ENCODE results near the gene SYNPO2.

The SYNPO2 gene

DNA sequence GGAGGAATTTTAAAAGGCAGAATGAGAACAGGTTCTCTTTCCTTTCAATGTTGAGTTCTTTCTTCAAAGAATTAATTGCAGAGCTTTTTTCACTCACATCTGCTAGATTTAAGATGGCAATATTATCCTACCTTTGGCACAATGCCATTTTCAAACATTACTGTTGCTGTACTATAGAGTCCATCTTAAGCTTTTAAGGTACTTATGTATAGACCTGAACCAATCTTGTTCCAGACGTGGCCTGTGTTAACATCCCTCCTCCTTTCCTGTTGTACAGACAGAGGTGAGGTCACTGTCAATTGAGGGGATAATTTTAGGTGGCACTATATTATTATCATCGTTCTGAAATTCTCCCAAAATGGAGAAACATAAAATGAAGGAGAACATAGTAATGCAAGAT is 194.0 kb downstream of the SYNPO2 start:
- DNase-seq (ENCODE audit: low read depth, low spot score) = no peak
- H3K4me3 ChIP-seq (ENCODE audit: low read length) = no peak overlapping the region

- H3K4me3 ChIP-seq (ENCODE audit: low read length) = no peak overlapping the region
- no peak for DNase-seq (ENCODE audit: low read depth, low spot score)
Measured at GRCh38 chr4:119084513-119084912, 195.9 kb downstream of the SYNPO2 start.

DNA sequence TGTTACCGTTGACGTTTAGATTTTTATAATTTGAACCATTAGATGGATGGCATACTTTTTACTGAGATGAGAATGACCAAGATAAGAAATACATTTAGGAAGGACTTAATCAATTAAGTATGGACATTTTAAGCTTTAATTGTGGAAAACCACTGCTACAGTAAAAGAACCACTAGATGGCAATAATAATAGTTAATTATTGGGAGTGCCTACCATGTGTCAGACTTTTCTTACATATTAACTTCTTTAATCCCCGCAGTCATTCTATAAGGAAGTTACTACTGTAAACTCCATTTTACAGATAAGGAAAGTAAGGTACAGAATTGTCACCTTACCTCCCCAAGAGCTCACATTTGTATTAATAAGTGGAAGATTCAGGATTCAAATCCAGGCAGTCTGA is 198.5 kb downstream of the SYNPO2 start:
- no peak overlapping the region for H3K4me3 ChIP-seq (ENCODE audit: low read length)
- DNase-seq (ENCODE audit: low read depth, low spot score) = no peak

- DNase-seq (ENCODE audit: low read depth, low spot score) = no peak
Measured at GRCh38 chr4:119087656-119088055, 199.0 kb downstream of the SYNPO2 start.

GRCh38 chr4:119093042-119093827 is 204.6 kb downstream of the SYNPO2 start:
- H3K4me3 ChIP-seq (ENCODE audit: low read length) = no peak overlapping the region
- DNase-seq (ENCODE audit: low read depth, low spot score) = no peak

More at GRCh38 chr4:119087656-119088055, 199.0 kb downstream of the SYNPO2 start:
- H3K4me3 ChIP-seq (ENCODE audit: low read length) = no peak overlapping the region

DNA sequence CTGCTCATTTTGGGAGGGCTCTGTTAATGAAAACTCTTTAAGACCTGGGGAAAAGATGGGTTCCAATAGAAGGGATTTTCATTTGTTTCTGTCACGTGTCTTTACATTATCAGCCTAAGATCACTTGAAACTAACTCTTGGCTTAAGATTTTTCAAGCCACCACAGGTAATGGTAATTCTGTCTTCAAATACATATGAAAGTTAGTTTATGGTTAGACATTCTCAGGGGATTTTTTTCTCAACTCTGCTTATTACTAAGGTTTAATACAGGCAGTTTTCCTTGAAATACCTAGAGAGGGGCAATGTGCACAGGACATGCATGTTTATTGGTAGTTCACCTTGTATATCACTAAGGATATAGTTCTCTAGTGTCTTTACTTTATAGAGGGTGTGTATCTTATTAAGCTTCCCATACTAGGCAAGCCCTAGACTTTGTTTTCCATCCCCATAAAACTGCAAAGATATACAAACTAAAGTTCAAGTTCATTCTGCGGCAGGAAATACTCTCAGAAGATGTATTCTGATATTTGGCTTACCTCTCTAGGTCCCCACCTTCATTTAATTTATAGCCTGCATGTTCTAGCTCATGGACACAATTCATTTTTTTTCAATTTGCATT is 208.7 kb downstream of the SYNPO2 start:
- no peak for DNase-seq (ENCODE audit: low read depth, low spot score)
- no peak overlapping the region for H3K4me3 ChIP-seq (ENCODE audit: low read length)

- H3K4me3 ChIP-seq (ENCODE audit: low read length) = no peak overlapping the region
- DNase-seq (ENCODE audit: low read depth, low spot score) = no peak
Measured at GRCh38 chr4:119098306-119098705, 209.7 kb downstream of the SYNPO2 start.

GRCh38 chr4:119099227-119099810 is 210.7 kb downstream of the SYNPO2 start:
- DNase-seq (ENCODE audit: low read depth, low spot score) = no peak

DNA sequence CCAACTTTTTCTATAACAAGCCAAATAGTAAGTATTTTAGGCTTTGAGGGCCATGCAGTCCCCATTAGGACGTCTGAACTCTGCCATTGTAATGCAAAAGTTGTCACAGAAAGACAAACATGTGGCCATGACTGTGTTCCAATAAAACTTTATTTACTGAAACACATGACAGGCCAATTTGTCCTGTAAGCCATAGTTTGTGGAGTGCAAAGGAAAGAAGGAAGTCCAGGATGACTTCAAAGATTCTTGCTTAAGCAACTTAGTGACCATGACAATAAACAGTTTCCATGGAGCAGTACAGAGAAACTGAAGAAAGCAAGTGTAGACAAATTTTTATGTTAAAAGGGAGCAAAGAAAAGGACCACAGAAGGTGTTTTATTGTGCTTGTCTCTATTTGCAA is 212.0 kb downstream of the SYNPO2 start:
- no peak for DNase-seq (ENCODE audit: low read depth, low spot score)
- H3K4me3 ChIP-seq (ENCODE audit: low read length) = no peak overlapping the region

More at GRCh38 chr4:119099227-119099810, 210.7 kb downstream of the SYNPO2 start:
- no peak overlapping the region for H3K4me3 ChIP-seq (ENCODE audit: low read length)

DNA sequence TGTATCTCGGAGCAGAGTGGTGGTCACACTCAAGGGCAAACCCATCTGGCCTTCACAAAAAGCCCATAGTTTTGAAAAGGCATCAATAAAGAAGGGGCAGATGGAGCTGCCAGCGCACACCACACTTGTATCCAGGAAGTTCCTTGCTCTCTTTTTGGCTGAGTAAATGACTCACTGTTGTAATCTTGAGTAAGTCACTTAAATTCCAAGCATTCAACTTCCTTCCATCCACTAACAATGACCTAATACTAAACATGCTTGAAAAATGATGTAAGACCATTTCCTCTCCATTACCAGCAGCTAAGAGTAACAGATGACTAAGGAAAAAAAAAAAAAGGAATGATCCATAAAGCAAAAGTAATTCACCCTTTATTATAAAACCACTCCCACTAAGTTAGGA is 214.6 kb downstream of the SYNPO2 start:
- DNase-seq (ENCODE audit: low read depth, low spot score) = no peak
- no peak overlapping the region for H3K4me3 ChIP-seq (ENCODE audit: low read length)

- DNase-seq (ENCODE audit: low read depth, low spot score) = no peak
- no peak overlapping the region for H3K4me3 ChIP-seq (ENCODE audit: low read length)
Measured at GRCh38 chr4:119104644-119105273, 216.1 kb downstream of the SYNPO2 start.

- no peak overlapping the region for H3K4me3 ChIP-seq (ENCODE audit: low read length)
- no peak for DNase-seq (ENCODE audit: low read depth, low spot score)
Measured at GRCh38 chr4:119105605-119106004, 217.0 kb downstream of the SYNPO2 start.

GRCh38 chr4:119106036-119107000 is 217.7 kb downstream of the SYNPO2 start:
- DNase-seq (ENCODE audit: low read depth, low spot score) = no peak
- H3K4me3 ChIP-seq (ENCODE audit: low read length) = no peak overlapping the region

DNA sequence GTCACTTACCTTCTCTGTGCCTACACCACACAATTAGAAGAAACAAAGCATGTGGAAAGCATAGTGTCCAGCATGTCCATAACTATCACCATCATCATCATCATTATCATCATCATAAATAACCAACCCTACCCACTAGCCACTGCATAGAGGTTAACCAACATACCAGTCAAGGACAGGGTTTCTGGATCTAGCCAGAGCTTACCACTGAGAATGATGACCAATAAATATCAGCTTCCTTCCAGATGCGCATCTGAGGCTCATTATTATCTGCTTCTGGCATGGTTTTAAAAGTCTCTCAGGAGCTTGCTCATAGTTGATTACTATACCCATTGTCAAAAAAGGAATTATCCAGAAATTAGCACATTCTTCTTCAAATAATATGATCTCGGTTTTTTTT is 221.5 kb downstream of the SYNPO2 start:
- no peak for DNase-seq (ENCODE audit: low read depth, low spot score)
- H3K4me3 ChIP-seq (ENCODE audit: low read length) = no peak overlapping the region
